Measurements from ENCODE around the gene DEFB129. TPM values are rescaled to one million over a fixed set of nuclear protein-coding genes. Genes with fewer than 3 reads are reported as not detected.

Gene DEFB129
- total RNA-seq, 4 donors from 2014 or later = not detected

GRCh38 chr20:271528-271927 is 44.5 kb downstream of the DEFB129 start:
- DNase-seq = no peak
- intact Hi-C loops (cut with DNase I) = no loop called here
- no peak overlapping the region for H3K27ac ChIP-seq
- no peaks in the 10 kb centered on the region for H3K9me3 ChIP-seq
- H3K4me1 ChIP-seq = peaks cover 0 to 12% of the 10 kb centered on the region in 2 donors
- TF ChIP-seq POLR2A (IDR thresholded peaks at IDR 0.05) (no peak), CTCF (IDR thresholded peaks at IDR 0.05) (no peak)
- H3K27me3 ChIP-seq = no peaks in the 10 kb centered on the region
- H3K4me3 ChIP-seq (replicated peaks in 1 of 3) = no peak overlapping the region
- H3K36me3 ChIP-seq = peaks cover 0 to under 1% of the 10 kb centered on the region in 2 donors

- TF ChIP-seq POLR2A (IDR thresholded peaks at IDR 0.05) = no peak
- TF ChIP-seq CTCF (IDR thresholded peaks at IDR 0.05) = no peak
- no peaks in the 10 kb centered on the region for H3K9me3 ChIP-seq
- no peak overlapping the region for H3K27ac ChIP-seq
- H3K27me3 ChIP-seq = no peaks in the 10 kb centered on the region
- peaks cover 0 to 12% of the 10 kb centered on the region in 2 donors for H3K4me1 ChIP-seq
- H3K36me3 ChIP-seq = peaks cover 0 to 9% of the 10 kb centered on the region in 2 donors
- intact Hi-C loops (cut with DNase I) = no loop called here
- peak in 1 of 2 donors; percentile 6 for DNase-seq
- no peak overlapping the region for H3K4me3 ChIP-seq (replicated peaks in 1 of 3)
These were observed 45.7 kb downstream of the DEFB129 start for GRCh38 chr20:272718-273117.

GRCh38 chr20:273884-274283 is 46.8 kb downstream of the DEFB129 start:
- H3K4me3 ChIP-seq (replicated peaks in 1 of 3) = no peak overlapping the region
- TF ChIP-seq POLR2A (IDR thresholded peaks at IDR 0.05) (no peak), CTCF (IDR thresholded peaks at IDR 0.05) (no peak)
- no peak overlapping the region for H3K27ac ChIP-seq
- no peaks in the 10 kb centered on the region for H3K27me3 ChIP-seq
- DNase-seq = no peak
- peaks cover 0 to 12% of the 10 kb centered on the region in 2 donors for H3K4me1 ChIP-seq
- 88% methylated on average over 3 of the region's 3 CpGs for WGBS, 2 donors
- H3K36me3 ChIP-seq = peaks cover 0 to 15% of the 10 kb centered on the region in 2 donors
- H3K9me3 ChIP-seq = no peaks in the 10 kb centered on the region
- intact Hi-C loops (cut with DNase I) = no loop called here

- DNase-seq = no peak
- H3K9me3 ChIP-seq = no peaks in the 10 kb centered on the region
- no peak overlapping the region for H3K27ac ChIP-seq
- no peaks in the 10 kb centered on the region for H3K27me3 ChIP-seq
- H3K4me1 ChIP-seq = no peaks in the 10 kb centered on the region
- H3K4me3 ChIP-seq (replicated peaks in 1 of 3) = no peak overlapping the region
- TF ChIP-seq POLR2A (IDR thresholded peaks at IDR 0.05) = no peak
- no peak for TF ChIP-seq CTCF (IDR thresholded peaks at IDR 0.05)
- intact Hi-C loops (cut with DNase I) = no loop called here
- WGBS, 2 donors = 92 to 93% methylated on average over 5 to 7 of the region's 7 CpGs
- peaks cover 0 to 15% of the 10 kb centered on the region in 2 donors for H3K36me3 ChIP-seq
These were observed 48.7 kb downstream of the DEFB129 start for GRCh38 chr20:275791-276190.

- TF ChIP-seq CTCF (IDR thresholded peaks at IDR 0.05) (no peak), POLR2A (IDR thresholded peaks at IDR 0.05) (no peak)
- Histone ChIP-seq H3K36me3 (peaks cover 0 to 15% of the 10 kb centered on the region in 2 donors), H3K27ac (no peak overlapping the region), H3K9me3 (no peaks in the 10 kb centered on the region), H3K4me3 (replicated peaks in 1 of 3) (no peak overlapping the region), H3K4me1 (no peaks in the 10 kb centered on the region), H3K27me3 (no peaks in the 10 kb centered on the region)
- 91 to 96% methylated on average over 12 of the region's 12 CpGs for WGBS, 2 donors
- DNase-seq = no peak
- intact Hi-C loops (cut with DNase I) = no loop called here
These were observed 49.8 kb downstream of the DEFB129 start for GRCh38 chr20:276620-277495.
